Keratinocyte (primary cell): ENCODE results near the gene MAP3K3.

Experiments
- CTCF ChIP-seq, 3 experiments: IDR thresholded peaks in 1 of 3; conservative IDR thresholded peaks in 1 of 3; optimal IDR thresholded peaks in 1 of 3; 2 replicates in 2 of 3; 3 replicates in 1 of 3; pipeline versions ENCODE3 to v1.5.1; 2011; ENCODE audit warnings: low read length in 3 of 3, mild to moderate bottlenecking in 3 of 3, moderate library complexity in 2 of 3, control low read depth in 1 of 3, inconsistent platforms in 1 of 3; ENCODE audit not compliant: insufficient read depth in 2 of 3; ENCODE audit errors: extremely low read depth in 1 of 3
- EZH2 ChIP-seq: IDR thresholded peaks from one replicate; pipeline ENCODE4 v1.6.1; 2012; ENCODE audit warnings: inconsistent platforms, mild to moderate bottlenecking, low read length, moderate library complexity

GRCh38 chr17:63701868-63702720 is 79.9 kb downstream of the MAP3K3 start:
- TF ChIP-seq EZH2 (no peak), CTCF (optimal IDR thresholded peaks at IDR 0.05 in 1 of 3, IDR thresholded peaks at IDR 0.05 in 1 of 3, conservative IDR thresholded peaks at IDR 0.05 in 1 of 3; ENCODE audit: extremely low read depth in 1 of 3, insufficient read depth in 2 of 3, low read length in 3 of 3) (no peak)
